ENCODE measurements around the gene CST5.

Gene CST5, protein sequence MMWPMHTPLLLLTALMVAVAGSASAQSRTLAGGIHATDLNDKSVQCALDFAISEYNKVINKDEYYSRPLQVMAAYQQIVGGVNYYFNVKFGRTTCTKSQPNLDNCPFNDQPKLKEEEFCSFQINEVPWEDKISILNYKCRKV

DNA sequence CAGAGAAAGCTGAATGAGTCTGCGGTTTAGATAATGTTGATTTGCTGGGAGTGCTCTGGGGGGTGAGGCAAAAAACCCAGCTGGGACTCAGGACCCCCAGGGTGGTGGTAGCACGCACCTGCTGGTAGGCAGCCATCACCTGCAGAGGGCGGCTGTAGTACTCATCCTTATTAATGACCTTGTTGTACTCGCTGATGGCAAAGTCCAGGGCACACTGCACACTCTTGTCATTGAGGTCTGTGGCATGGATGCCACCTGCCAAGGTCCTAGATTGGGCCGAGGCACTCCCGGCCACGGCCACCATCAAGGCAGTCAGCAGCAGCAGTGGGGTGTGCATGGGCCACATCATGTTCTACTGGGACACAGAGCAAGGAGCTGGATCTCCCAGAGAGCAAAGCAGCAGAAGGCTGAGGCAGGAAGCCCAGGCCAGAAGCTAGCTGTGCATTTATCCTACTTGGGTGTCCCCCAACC lies at the start of gene CST5:
Gene CST5 (minus strand): TSS at position 421 of the 471 bp plus-strand sequence. CDS start 72 bp downstream, at position 349.
- no peak within 1 kb of the TSS for H3K9ac ChIP-seq (ENCODE audit: low read length)
- no peak within 1 kb of the TSS for H3K27ac ChIP-seq (ENCODE audit: low read length)
- no peaks in the 10 kb centered on the region for H3K4me1 ChIP-seq (ENCODE audit: control insufficient read depth, low read depth, low read length)
- no peak within 1 kb of the TSS for H3K4me3 ChIP-seq (ENCODE audit: low read length)
- H3K36me3 ChIP-seq (ENCODE audit: control insufficient read depth, low read depth, low read length): no peaks in the 10 kb centered on the region
- no peaks in the 10 kb centered on the region for H3K27me3 ChIP-seq (ENCODE audit: control insufficient read depth, insufficient read depth, low read length)
- H3K9me3 ChIP-seq (ENCODE audit: control insufficient read depth, low read depth, low read length): no peaks in the 10 kb centered on the region

DNA sequence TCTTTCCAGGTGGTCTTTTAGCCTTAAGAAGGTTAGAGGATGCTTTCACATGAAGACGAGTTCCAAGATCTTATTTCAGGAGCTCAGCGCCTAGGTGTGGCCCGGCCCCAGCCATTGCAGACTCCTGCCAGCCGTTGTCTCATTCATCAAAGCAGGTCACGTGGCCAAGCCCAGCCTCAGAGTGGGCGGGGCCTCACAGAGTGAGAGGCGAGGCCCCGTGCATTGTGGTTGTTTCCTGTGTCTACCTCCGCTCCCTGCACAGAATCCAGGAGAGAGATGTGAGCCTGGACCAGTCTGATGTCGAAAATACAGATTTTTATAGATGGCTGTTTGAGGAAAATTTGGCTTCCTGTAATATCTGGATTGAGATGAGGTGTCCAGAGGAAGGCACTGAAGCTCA lies 49.2 kb upstream of the CST5 start:
- no peak overlapping the region for H3K9ac ChIP-seq (ENCODE audit: low read length)
- no peak overlapping the region for H3K27ac ChIP-seq (ENCODE audit: low read length)
- H3K9me3 ChIP-seq (ENCODE audit: control insufficient read depth, low read depth, low read length): no peaks in the 10 kb centered on the region
- no peaks in the 10 kb centered on the region for H3K27me3 ChIP-seq (ENCODE audit: control insufficient read depth, insufficient read depth, low read length)
- no peaks in the 10 kb centered on the region for H3K36me3 ChIP-seq (ENCODE audit: control insufficient read depth, low read depth, low read length)
- no peak overlapping the region for H3K4me3 ChIP-seq (ENCODE audit: low read length)
- H3K4me1 ChIP-seq (ENCODE audit: control insufficient read depth, low read depth, low read length): no peaks in the 10 kb centered on the region

DNA sequence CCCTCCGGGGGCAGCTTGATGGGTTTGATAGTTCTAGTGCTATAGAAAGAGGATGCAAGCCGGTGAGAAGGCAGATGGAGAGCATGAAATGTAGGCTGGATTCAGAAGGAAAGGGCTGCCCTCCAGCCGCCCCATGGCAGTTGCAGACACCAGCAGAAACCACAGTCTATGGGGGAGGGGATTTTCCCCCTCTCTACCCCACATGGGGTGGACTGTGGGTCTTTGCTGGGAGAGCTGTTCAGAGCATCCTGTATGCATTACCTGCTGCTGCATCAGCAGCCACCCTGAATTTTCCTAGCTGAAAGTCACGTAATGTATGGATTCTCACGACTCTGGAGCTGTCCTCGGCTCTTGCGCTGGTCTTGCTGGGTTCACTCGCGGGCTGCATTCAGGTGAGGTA lies 48.8 kb upstream of the CST5 start:
- Histone ChIP-seq H3K9ac (ENCODE audit: low read length) (no peak overlapping the region), H3K4me3 (ENCODE audit: low read length) (no peak overlapping the region), H3K27ac (ENCODE audit: low read length) (no peak overlapping the region), H3K9me3 (ENCODE audit: control insufficient read depth, low read depth, low read length) (no peaks in the 10 kb centered on the region), H3K4me1 (ENCODE audit: control insufficient read depth, low read depth, low read length) (no peaks in the 10 kb centered on the region), H3K27me3 (ENCODE audit: control insufficient read depth, insufficient read depth, low read length) (no peaks in the 10 kb centered on the region), H3K36me3 (ENCODE audit: control insufficient read depth, low read depth, low read length) (no peaks in the 10 kb centered on the region)

DNA sequence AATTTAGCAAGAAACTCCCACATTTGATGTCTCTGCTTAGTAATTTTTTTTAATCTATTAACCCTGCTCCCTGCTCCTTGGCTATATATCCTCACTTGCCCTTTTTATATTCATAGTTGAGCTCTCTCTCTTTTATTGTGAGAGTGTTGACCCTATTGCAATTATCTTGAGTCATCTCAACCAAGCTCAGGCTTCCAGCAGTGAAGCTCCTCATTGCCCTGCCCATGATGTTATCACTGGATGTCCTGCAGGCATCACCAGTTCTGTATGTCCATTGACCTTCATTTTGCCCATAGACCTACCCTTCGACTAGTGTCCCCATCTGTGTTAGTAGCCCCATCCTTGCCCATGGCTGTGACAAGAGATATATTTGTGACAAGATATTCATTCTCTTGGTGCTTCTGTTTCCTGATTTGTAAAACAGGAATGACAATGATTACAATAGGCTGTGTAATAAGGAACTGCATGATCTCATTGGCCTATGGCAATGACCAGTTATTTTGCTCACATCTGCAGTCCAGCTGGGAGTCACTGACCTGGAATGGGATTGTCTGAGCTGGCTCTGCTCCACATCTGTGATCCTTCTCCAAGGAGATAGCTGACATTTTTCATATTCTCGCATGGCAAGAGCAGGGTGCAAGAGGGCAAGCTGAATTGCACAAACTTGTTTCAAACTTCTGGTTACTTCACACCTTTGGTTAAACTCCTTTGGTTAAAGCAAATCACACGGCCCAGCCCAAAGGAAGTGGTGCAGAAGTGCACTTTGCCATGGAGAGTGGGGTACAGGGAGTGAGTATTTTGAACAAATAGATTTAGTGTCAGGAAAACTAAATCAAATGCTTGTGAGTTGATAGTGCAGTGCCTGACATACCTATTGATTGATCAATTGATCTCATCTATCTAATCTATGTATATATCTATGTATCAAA lies 47.7 kb upstream of the CST5 start:
- Histone ChIP-seq H3K27me3 (ENCODE audit: control insufficient read depth, insufficient read depth, low read length) (no peaks in the 10 kb centered on the region), H3K4me3 (ENCODE audit: low read length) (no peak overlapping the region), H3K4me1 (ENCODE audit: control insufficient read depth, low read depth, low read length) (no peaks in the 10 kb centered on the region), H3K9ac (ENCODE audit: low read length) (no peak overlapping the region), H3K9me3 (ENCODE audit: control insufficient read depth, low read depth, low read length) (no peaks in the 10 kb centered on the region), H3K36me3 (ENCODE audit: control insufficient read depth, low read depth, low read length) (no peaks in the 10 kb centered on the region), H3K27ac (ENCODE audit: low read length) (no peak overlapping the region)

DNA sequence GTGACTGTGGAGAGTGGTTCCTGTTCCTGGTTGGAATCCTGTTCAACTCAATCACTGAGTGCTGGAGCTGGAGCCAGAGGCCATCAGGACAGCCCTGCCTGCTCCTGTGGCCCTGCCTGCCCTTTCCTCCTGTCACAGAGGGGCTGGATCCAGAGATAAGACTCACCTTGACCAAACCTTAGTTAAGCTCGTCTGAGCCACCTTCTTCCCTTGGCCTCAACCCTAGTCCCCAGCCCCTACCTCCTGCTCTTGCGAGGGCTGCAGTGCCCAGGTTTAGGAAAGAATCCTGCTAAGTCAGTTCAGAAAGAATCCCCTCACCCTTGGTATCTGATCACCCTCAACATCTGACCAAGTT lies 47.0 kb upstream of the CST5 start:
- Histone ChIP-seq H3K27me3 (ENCODE audit: control insufficient read depth, insufficient read depth, low read length) (no peaks in the 10 kb centered on the region), H3K36me3 (ENCODE audit: control insufficient read depth, low read depth, low read length) (no peaks in the 10 kb centered on the region), H3K4me1 (ENCODE audit: control insufficient read depth, low read depth, low read length) (no peaks in the 10 kb centered on the region), H3K9me3 (ENCODE audit: control insufficient read depth, low read depth, low read length) (no peaks in the 10 kb centered on the region), H3K27ac (ENCODE audit: low read length) (no peak overlapping the region), H3K9ac (ENCODE audit: low read length) (no peak overlapping the region), H3K4me3 (ENCODE audit: low read length) (no peak overlapping the region)

DNA sequence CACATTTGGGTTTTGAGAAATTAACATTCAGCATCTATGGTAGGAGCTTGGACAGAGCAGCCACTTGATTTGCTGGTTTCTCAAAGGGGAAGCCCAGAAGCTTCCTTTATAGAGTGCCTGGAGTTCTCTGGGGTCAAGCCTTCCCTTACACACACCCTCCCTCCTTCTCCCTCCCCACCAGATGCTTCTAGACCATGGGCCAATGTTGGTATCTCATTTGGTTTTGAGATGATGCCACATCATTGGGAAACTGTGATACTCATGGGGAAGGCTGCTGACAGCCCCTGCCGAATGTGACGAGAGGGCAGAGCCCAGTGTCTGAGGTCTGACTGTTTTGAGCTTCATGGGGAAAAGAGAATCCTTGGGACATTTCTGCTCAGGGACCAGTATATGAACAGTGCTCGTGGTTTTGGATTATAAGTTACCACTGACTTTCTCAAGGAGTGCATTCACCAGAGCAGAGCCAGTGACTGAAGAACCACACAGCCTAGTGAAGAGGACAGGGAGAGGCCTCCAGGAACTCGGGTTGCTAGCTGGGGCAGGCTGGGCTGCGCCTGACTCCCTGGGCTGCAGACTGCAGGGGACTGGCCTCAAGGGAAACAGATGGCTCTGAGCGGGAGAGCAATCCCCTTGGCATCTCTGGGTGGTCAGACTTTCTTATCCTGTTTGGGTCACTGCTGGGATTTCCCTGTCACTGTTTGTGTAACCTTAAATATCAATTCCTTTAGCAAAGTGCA lies 46.4 kb upstream of the CST5 start:
- H3K4me3 ChIP-seq (ENCODE audit: low read length): no peak overlapping the region
- H3K9me3 ChIP-seq (ENCODE audit: control insufficient read depth, low read depth, low read length): no peaks in the 10 kb centered on the region
- H3K27ac ChIP-seq (ENCODE audit: low read length): no peak overlapping the region
- H3K36me3 ChIP-seq (ENCODE audit: control insufficient read depth, low read depth, low read length): no peaks in the 10 kb centered on the region
- H3K4me1 ChIP-seq (ENCODE audit: control insufficient read depth, low read depth, low read length): no peaks in the 10 kb centered on the region
- H3K9ac ChIP-seq (ENCODE audit: low read length): no peak overlapping the region
- H3K27me3 ChIP-seq (ENCODE audit: control insufficient read depth, insufficient read depth, low read length): no peaks in the 10 kb centered on the region

DNA sequence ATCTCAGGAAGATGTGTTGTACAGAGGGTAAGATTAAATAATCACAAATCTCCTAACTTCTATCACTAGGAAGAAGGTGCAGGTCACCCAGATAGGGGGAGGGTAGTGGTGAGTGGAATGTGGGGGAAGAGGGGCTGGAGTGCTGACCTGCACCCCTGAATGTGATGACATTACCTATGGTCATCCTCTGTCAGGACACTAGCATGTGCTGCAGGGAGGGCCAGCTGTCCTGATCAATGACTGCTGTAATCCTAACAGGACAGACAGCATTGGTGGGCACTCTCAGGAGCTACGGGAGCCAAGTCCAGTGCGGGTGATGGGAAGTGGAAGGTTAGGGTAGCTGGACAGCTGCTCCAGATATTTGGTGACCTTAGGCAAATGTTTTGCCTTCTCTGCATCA lies 45.2 kb upstream of the CST5 start:
- H3K4me1 ChIP-seq (ENCODE audit: control insufficient read depth, low read depth, low read length): no peaks in the 10 kb centered on the region
- no peaks in the 10 kb centered on the region for H3K9me3 ChIP-seq (ENCODE audit: control insufficient read depth, low read depth, low read length)
- H3K27ac ChIP-seq (ENCODE audit: low read length): no peak overlapping the region
- H3K4me3 ChIP-seq (ENCODE audit: low read length): no peak overlapping the region
- no peak overlapping the region for H3K9ac ChIP-seq (ENCODE audit: low read length)
- H3K27me3 ChIP-seq (ENCODE audit: control insufficient read depth, insufficient read depth, low read length): no peaks in the 10 kb centered on the region
- H3K36me3 ChIP-seq (ENCODE audit: control insufficient read depth, low read depth, low read length): no peaks in the 10 kb centered on the region

DNA sequence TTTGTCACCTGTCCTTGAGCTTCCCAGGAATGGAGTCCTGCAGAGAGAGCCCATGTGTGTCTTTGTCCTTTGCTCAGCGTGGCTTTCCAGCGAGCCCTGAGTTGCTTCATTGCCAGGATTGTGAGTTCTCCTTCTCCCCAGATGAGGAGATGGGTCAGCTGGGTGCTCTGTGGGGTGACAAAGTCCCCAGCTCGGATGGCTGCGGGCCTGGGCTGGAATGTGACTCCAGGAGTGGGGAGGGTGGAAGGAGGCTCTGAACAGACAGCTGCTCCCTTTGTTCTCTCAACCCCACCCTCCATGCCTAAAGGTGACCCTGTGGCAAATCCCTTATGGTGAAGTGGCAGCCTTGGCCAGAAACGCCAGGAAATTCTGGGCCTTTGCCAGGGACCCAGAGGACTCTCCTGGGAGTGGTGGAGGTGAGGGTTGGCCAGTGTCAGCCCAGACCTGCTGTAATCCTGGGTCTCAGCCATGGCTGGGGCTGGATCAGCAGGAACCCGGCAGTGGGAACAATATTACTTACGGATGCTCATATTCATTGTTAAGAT lies 44.4 kb upstream of the CST5 start:
- no peaks in the 10 kb centered on the region for H3K36me3 ChIP-seq (ENCODE audit: control insufficient read depth, low read depth, low read length)
- no peaks in the 10 kb centered on the region for H3K9me3 ChIP-seq (ENCODE audit: control insufficient read depth, low read depth, low read length)
- H3K9ac ChIP-seq (ENCODE audit: low read length): no peak overlapping the region
- no peak overlapping the region for H3K27ac ChIP-seq (ENCODE audit: low read length)
- H3K4me3 ChIP-seq (ENCODE audit: low read length): no peak overlapping the region
- no peaks in the 10 kb centered on the region for H3K27me3 ChIP-seq (ENCODE audit: control insufficient read depth, insufficient read depth, low read length)
- H3K4me1 ChIP-seq (ENCODE audit: control insufficient read depth, low read depth, low read length): no peaks in the 10 kb centered on the region

DNA sequence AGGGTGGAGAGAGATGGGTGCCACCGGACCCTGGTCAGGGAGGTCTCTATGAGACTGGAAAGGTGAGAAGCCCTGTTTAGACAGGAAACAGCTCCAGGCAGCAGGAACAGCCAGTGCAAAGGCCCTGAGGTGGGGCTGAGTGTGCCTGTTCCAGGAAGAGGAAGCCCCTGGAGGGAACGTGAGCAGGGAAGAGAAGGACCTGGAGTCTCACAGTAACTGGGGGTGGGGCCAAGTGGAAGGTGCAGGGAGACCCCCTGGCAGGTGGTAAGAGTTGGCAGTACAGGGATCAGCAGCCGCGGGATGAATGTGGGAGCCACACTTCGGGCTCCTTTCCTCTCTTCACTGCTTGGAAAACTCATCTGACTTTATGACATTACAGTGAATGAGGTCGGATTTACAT lies 43.8 kb upstream of the CST5 start:
- H3K4me3 ChIP-seq (ENCODE audit: low read length): no peak overlapping the region
- no peak overlapping the region for H3K9ac ChIP-seq (ENCODE audit: low read length)
- no peaks in the 10 kb centered on the region for H3K36me3 ChIP-seq (ENCODE audit: control insufficient read depth, low read depth, low read length)
- no peaks in the 10 kb centered on the region for H3K4me1 ChIP-seq (ENCODE audit: control insufficient read depth, low read depth, low read length)
- H3K9me3 ChIP-seq (ENCODE audit: control insufficient read depth, low read depth, low read length): no peaks in the 10 kb centered on the region
- H3K27ac ChIP-seq (ENCODE audit: low read length): no peak overlapping the region
- no peaks in the 10 kb centered on the region for H3K27me3 ChIP-seq (ENCODE audit: control insufficient read depth, insufficient read depth, low read length)

DNA sequence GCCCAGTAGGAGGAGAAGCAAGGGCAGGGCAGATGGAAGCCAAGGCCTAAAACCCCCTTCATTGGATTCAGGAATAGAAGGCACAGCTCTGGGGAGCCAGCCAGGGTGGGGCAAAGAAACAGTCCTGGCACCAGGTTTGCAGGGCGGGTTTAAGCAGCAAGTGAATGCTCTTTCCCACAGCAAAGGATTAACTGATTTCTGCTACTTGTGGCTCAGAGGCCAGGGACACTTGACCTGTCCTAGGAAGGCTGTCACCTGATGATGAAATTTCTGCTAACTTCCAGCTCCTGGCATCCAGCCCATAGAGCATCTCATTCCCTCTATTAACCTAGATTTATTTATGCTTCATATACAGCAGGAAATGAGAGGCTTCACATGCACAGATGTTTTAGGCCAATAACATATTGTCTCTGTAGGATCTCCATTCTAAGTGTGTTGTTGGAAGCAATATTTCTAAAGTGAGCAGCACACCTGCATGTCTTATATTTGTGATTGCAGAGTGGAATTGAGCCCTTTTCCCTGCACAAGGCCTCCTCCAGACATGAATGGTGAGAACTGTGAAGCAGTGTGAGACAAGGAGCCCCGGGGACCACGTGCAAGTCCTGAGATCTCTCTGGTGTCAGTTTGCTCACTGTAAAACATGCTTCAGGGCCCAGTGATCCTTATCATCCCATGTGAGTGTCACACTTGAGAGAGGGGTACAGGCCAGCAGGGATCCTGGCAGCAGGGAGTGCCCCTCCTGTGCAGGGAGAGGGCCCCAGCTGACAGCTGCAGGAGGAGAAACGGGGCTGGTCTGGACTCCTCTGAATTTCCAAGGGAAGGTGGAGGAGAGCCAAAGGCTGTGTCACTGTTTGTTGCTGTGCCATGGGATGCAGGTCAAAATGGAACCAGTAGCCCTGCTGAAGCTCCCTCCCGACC lies 41.1 kb upstream of the CST5 start:
- no peak overlapping the region for H3K27ac ChIP-seq (ENCODE audit: low read length)
- H3K4me1 ChIP-seq (ENCODE audit: control insufficient read depth, low read depth, low read length): no peaks in the 10 kb centered on the region
- H3K4me3 ChIP-seq (ENCODE audit: low read length): no peak overlapping the region
- H3K36me3 ChIP-seq (ENCODE audit: control insufficient read depth, low read depth, low read length): no peaks in the 10 kb centered on the region
- H3K9ac ChIP-seq (ENCODE audit: low read length): no peak overlapping the region
- H3K27me3 ChIP-seq (ENCODE audit: control insufficient read depth, insufficient read depth, low read length): no peaks in the 10 kb centered on the region
- H3K9me3 ChIP-seq (ENCODE audit: control insufficient read depth, low read depth, low read length): no peaks in the 10 kb centered on the region

DNA sequence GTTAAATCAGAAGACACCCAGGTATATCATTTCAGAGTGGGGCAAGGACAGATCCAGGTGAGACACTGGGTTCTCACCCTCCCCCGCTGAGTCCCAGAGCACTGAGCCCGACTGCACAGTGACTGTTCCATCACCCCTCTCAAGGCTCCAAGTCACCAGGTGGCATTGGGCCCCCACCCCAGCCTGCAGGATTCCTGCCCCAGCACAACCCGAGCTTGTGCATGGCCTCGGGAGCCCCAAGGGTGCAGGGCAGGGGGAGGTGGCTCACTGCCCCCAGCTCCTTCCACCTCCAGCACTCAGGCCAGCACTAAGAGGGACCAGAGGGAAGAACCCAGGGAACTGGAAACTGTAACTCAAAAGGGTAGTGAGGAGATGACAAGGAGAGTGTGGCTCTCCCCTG lies 39.3 kb upstream of the CST5 start:
- Histone ChIP-seq H3K27ac (ENCODE audit: low read length) (no peak overlapping the region), H3K4me3 (ENCODE audit: low read length) (no peak overlapping the region), H3K27me3 (ENCODE audit: control insufficient read depth, insufficient read depth, low read length) (no peaks in the 10 kb centered on the region), H3K9ac (ENCODE audit: low read length) (no peak overlapping the region), H3K9me3 (ENCODE audit: control insufficient read depth, low read depth, low read length) (no peaks in the 10 kb centered on the region), H3K36me3 (ENCODE audit: control insufficient read depth, low read depth, low read length) (no peaks in the 10 kb centered on the region), H3K4me1 (ENCODE audit: control insufficient read depth, low read depth, low read length) (no peaks in the 10 kb centered on the region)
